SU-DHL-6 (cell line): Measurements from ENCODE around the gene RNF130.

Source experiments
- H2AFZ ChIP-seq: fragments of 200-600 bp; sonication (generic); 2 replicates; pipeline ENCODE4 v1.6.1; 2014; ENCODE audit warnings: low read depth, mild to moderate bottlenecking, moderate library complexity, mixed read lengths, antibody characterized with exemption, low read length; ENCODE audit not compliant: severe bottlenecking
- H3F3A ChIP-seq: fragments of 200-600 bp; shearing (Covaris generic); 2 replicates; pipeline ENCODE4 v1.6.0; 2016; ENCODE audit warnings: antibody characterized with exemption, mild to moderate bottlenecking; ENCODE audit not compliant: insufficient read depth
- H3K27ac ChIP-seq: fragments of 200-600 bp; sonication (generic); 2 replicates; pipeline ENCODE4 v1.5.1; 2016; ENCODE audit warnings: low read depth, mild to moderate bottlenecking, low read length, moderate library complexity, mixed read lengths
- H3K27me3 ChIP-seq: fragments of 200-600 bp; sonication (generic), shearing (Covaris generic); 2 replicates; pipeline ENCODE4 v1.6.0; 2014; ENCODE audit warnings: mild to moderate bottlenecking, low read length
- H3K36me3 ChIP-seq: fragments of 200-600 bp; sonication (generic); 2 replicates; pipeline ENCODE4 v1.6.1; 2014; ENCODE audit warnings: mild to moderate bottlenecking, low read length, mixed read lengths
- H3K4me2 ChIP-seq: fragments of 300-600, 200-600 bp; shearing (Covaris generic), sonication (generic); 2 replicates; pipeline ENCODE4 v1.6.0; 2014; ENCODE audit warnings: low read length, low read depth, mild to moderate bottlenecking; ENCODE audit not compliant: poor library complexity, severe bottlenecking
- H3K4me3 ChIP-seq: fragments of 200-600 bp; sonication (generic); 2 replicates; pipeline ENCODE4 v1.5.1; 2014; ENCODE audit warnings: antibody characterized with exemption, low read length, mild to moderate bottlenecking, mixed read lengths; ENCODE audit not compliant: insufficient read depth, poor library complexity, severe bottlenecking
- H3K79me2 ChIP-seq: fragments of 200-600 bp; sonication (generic); 2 replicates; pipeline ENCODE4 v1.6.1; 2014; ENCODE audit warnings: mild to moderate bottlenecking, low read length, moderate library complexity; ENCODE audit not compliant: insufficient read depth
- H3K9ac ChIP-seq: fragments of 200-600 bp; sonication (generic); 2 replicates; pipeline ENCODE4 v1.7.0; 2014; ENCODE audit warnings: mild to moderate bottlenecking, low read length
- H3K9me2 ChIP-seq: fragments of 200-600 bp; sonication (generic); replicated peaks from 2 replicates; pipeline ENCODE4 v1.6.1; 2014; ENCODE audit warnings: low read length; ENCODE audit not compliant: insufficient read depth
- H3K9me3 ChIP-seq: fragments of 200-600 bp; sonication (generic); 2 replicates; pipeline ENCODE4 v1.6.1; 2014; ENCODE audit warnings: low read length, mixed read lengths; ENCODE audit not compliant: insufficient read depth
- H4K20me1 ChIP-seq: fragments of 200-600 bp; sonication (generic); 2 replicates; pipeline ENCODE4 v1.6.1; 2014; ENCODE audit warnings: low read depth, mild to moderate bottlenecking, antibody characterized with exemption, low read length, moderate library complexity, mixed read lengths
- EZH2phosphoT487 ChIP-seq: fragments of 200-600 bp; sonication (generic), shearing (Covaris generic); conservative IDR thresholded peaks from 2 replicates; pipeline ENCODE4 v1.6.1; 2018; ENCODE audit warnings: mild to moderate bottlenecking, antibody characterized with exemption, low read length, moderate library complexity, mixed read lengths
- TF ChIP-seq, protein P1 (sequence below): fragments of 200-600 bp; sonication (generic); IDR thresholded peaks from one replicate; pipeline ENCODE4 v1.5.1; 2017; ENCODE audit warnings: antibody characterized with exemption, mild to moderate bottlenecking, low read length, moderate library complexity; ENCODE audit not compliant: insufficient read depth, poor library complexity, severe bottlenecking

RNF130 gene

GRCh38 chr5:180116077-180116999 lies 44.8 kb upstream of the RNF130 start:
- Histone ChIP-seq H3K27ac (no peak overlapping the region), H3K9ac (no peak overlapping the region), H4K20me1 (no peaks in the 10 kb centered on the region), H2AFZ (no peak overlapping the region), H3K4me2 (no peak overlapping the region), H3K9me2 (no peaks in the 10 kb centered on the region), H3K4me3 (no peak overlapping the region), H3K9me3 (no peaks in the 10 kb centered on the region), H3K36me3 (no peaks in the 10 kb centered on the region), H3K27me3 (no peaks in the 10 kb centered on the region), H3F3A (no peaks in the 10 kb centered on the region), H3K79me2 (no peaks in the 10 kb centered on the region)
- no peak for TF ChIP-seq EZH2phosphoT487
- TF ChIP-seq, protein P1, sequence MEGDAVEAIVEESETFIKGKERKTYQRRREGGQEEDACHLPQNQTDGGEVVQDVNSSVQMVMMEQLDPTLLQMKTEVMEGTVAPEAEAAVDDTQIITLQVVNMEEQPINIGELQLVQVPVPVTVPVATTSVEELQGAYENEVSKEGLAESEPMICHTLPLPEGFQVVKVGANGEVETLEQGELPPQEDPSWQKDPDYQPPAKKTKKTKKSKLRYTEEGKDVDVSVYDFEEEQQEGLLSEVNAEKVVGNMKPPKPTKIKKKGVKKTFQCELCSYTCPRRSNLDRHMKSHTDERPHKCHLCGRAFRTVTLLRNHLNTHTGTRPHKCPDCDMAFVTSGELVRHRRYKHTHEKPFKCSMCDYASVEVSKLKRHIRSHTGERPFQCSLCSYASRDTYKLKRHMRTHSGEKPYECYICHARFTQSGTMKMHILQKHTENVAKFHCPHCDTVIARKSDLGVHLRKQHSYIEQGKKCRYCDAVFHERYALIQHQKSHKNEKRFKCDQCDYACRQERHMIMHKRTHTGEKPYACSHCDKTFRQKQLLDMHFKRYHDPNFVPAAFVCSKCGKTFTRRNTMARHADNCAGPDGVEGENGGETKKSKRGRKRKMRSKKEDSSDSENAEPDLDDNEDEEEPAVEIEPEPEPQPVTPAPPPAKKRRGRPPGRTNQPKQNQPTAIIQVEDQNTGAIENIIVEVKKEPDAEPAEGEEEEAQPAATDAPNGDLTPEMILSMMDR: no peak

DNA sequence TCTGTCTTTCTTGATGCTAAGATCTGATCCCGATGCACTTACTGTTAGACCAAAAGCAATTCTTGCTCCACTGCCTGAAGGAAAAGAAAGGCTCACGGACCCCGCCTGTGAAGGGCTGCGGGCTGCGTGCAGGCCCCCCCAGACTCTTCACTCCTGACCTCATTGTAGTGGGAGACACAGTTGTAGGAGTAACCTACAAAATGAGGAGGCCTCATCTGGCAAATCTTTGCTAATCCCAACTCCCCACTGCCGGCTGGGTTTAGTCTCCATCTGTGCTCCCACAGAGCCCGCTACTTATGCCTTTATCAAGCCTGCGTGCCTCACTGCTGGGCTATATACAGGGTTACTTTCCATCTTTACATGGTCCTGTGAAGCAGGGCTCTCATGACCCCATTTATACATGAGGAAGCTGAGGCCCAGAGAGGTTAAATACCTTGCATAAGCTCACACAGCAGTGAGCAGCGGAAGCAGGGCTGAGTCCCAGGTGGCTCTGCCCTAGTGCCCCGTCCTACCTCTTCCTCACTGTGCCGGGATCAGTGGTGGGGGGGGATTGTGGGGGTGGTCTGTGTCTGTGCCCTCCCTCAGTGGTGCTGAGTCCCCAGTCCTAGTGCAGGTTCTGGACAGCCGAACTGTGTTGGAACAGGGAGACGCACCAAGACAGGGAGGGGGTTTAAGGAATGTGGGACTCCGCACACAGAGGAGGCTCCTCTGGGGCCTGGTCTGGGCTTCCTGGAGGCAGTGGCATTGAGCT lies 43.9 kb upstream of the RNF130 start:
- H3K79me2 ChIP-seq: no peaks in the 10 kb centered on the region
- no peaks in the 10 kb centered on the region for H3F3A ChIP-seq
- no peaks in the 10 kb centered on the region for H4K20me1 ChIP-seq
- H3K27me3 ChIP-seq: no peaks in the 10 kb centered on the region
- TF ChIP-seq, protein P1: no peak
- no peak for TF ChIP-seq EZH2phosphoT487
- H3K9me3 ChIP-seq: no peaks in the 10 kb centered on the region
- no peak overlapping the region for H3K27ac ChIP-seq
- H3K4me2 ChIP-seq: no peak overlapping the region
- no peak overlapping the region for H3K4me3 ChIP-seq
- no peak overlapping the region for H3K9ac ChIP-seq
- no peak overlapping the region for H2AFZ ChIP-seq
- H3K36me3 ChIP-seq: no peaks in the 10 kb centered on the region
- no peaks in the 10 kb centered on the region for H3K9me2 ChIP-seq

DNA sequence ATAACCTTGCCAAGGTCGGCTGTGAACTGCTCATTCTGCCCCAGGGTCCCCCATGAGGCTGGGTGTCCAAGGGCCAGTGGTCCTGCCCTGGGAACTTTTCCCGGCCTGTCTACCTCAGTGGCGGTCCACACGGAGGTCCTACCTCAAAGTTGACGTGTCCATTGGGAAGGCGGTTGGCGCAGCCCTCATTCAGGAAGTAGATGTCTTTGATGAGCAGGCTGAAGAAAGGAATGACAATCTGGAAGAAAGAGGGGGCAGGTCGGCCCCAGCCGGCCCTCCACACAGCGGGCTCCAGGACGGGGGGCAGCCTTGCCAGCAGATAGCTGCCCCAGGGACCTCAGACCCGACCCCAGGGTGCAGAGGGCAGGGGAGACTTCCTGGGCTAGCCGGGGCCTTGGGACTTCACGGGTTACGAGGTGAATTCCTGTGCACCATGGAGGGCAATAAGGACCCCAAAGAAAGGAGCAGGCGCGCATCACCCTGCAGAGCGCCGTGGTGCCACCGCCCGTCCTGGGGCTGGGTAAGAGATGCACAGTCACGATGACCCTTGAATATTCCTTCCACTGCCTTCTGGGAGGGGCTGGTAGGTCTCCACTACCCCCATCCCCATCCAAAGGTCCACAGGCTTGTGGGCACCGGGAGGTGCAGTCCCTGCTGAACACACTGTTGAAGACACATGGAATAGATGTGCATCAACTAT lies 42.9 kb upstream of the RNF130 start:
- no peak overlapping the region for H3K27ac ChIP-seq
- H2AFZ ChIP-seq: no peak overlapping the region
- H3K36me3 ChIP-seq: no peaks in the 10 kb centered on the region
- H3K4me3 ChIP-seq: no peak overlapping the region
- no peak overlapping the region for H3K9ac ChIP-seq
- H3F3A ChIP-seq: no peaks in the 10 kb centered on the region
- no peaks in the 10 kb centered on the region for H3K79me2 ChIP-seq
- H3K4me2 ChIP-seq: no peak overlapping the region
- H3K27me3 ChIP-seq: no peaks in the 10 kb centered on the region
- no peak for TF ChIP-seq EZH2phosphoT487
- TF ChIP-seq, protein P1: no peak
- H3K9me3 ChIP-seq: no peaks in the 10 kb centered on the region
- no peaks in the 10 kb centered on the region for H3K9me2 ChIP-seq
- no peaks in the 10 kb centered on the region for H4K20me1 ChIP-seq
